Mucosa of rectum (tissue), 2 donors: Measurements from ENCODE around the gene RDH8.

ENCODE experiments used
- H3K27ac ChIP-seq, 2 donors: one replicate each; pipeline ENCODE4 v1.7.0; 2013; ENCODE audit warnings: inconsistent platforms in 2 of 2, low read depth in 2 of 2, low read length in 2 of 2
- H3K27me3 ChIP-seq, 2 donors: one replicate each; pipeline ENCODE4 v1.7.0; 2013; ENCODE audit warnings: low read length in 2 of 2; ENCODE audit not compliant: control insufficient read depth in 2 of 2, insufficient read depth in 2 of 2
- H3K36me3 ChIP-seq, 2 donors: one replicate each; pipeline ENCODE4 v1.7.0; 2013; ENCODE audit warnings: low read length in 2 of 2; ENCODE audit not compliant: control insufficient read depth in 2 of 2, insufficient read depth in 2 of 2
- H3K4me1 ChIP-seq, 2 donors: one replicate each; pipeline ENCODE4 v1.7.0; 2013; ENCODE audit warnings: low read length in 2 of 2, mild to moderate bottlenecking in 1 of 2; ENCODE audit not compliant: control insufficient read depth in 2 of 2, insufficient read depth in 2 of 2
- H3K4me3 ChIP-seq, 2 donors: one replicate each; pipeline ENCODE4 v1.7.0; 2013; ENCODE audit warnings: low read length in 2 of 2
- H3K9ac ChIP-seq, 2 donors: one replicate each; pipeline ENCODE4 v1.7.0; 2013; ENCODE audit warnings: low read length in 2 of 2, low read depth in 1 of 2, mild to moderate bottlenecking in 1 of 2
- H3K9me3 ChIP-seq, 2 donors: one replicate each; pipeline ENCODE4 v1.7.0; 2013; ENCODE audit warnings: low read length in 2 of 2; ENCODE audit not compliant: control insufficient read depth in 2 of 2
- donor health status: healthy.
- donor health status: Normal muscosa, but diverticular disease.

RDH8 gene

DNA sequence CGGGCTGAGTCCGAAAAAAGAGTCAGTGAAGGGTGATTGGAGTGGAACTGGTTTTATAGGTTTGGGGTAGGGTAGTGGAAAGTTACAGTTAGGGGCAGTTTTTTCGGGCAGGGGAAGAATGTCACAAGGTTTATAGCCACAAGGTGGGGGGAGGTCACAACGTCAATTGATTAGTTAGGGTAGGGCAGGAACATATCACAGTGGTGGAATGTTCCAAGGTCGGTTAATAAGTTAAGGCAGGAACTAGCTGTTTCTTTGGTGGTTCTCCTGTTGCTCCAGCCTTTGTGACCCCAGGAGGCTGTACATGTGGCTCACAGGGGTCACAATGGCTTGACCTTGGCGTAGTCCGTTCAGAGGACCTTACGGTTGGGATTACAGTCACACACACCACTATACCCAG is 20.3 kb downstream of the RDH8 start:
- H3K27ac ChIP-seq, result no peak overlapping the region
- H3K9ac ChIP-seq, result no peak overlapping the region
- H3K4me3 ChIP-seq, result no peak overlapping the region
- peaks cover 2 to 4% of the 10 kb centered on the region in 2 donors for H3K4me1 ChIP-seq
- no peaks in the 10 kb centered on the region for H3K9me3 ChIP-seq
- no peaks in the 10 kb centered on the region for H3K36me3 ChIP-seq
- peaks cover 9 to 10% of the 10 kb centered on the region in 2 donors for H3K27me3 ChIP-seq

DNA sequence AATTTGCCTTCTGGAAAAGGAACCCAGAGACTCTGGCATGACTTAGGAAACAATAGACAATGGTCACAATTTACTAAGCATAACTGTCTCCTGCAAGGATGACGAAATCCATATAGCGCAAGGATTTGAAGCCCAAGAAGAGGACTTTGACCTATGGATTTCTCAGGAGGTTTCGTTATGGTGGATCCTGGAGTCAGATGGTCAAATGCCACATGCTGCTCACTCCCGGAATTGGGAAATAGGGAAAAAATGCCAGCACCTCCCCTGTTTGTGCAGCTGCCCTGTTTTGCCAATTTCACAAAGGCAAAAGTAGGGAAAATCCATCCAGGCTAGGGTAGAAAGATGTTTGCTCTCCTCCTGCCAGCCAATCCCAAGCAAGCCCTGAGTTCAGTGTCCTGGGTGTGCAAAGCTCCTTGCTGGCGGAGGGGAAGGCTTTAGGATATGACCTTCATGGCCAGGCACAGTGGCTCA is 23.4 kb downstream of the RDH8 start:
- no peak overlapping the region for H3K9ac ChIP-seq
- H3K27me3 ChIP-seq, result peaks cover 9 to 10% of the 10 kb centered on the region in 2 donors
- H3K36me3 ChIP-seq, result no peaks in the 10 kb centered on the region
- H3K9me3 ChIP-seq, result no peaks in the 10 kb centered on the region
- H3K27ac ChIP-seq, result no peak overlapping the region
- H3K4me3 ChIP-seq, result no peak overlapping the region
- H3K4me1 ChIP-seq, result peaks cover 2 to 4% of the 10 kb centered on the region in 2 donors

GRCh38 chr19:10037367-10037766 is 24.1 kb downstream of the RDH8 start:
- Histone ChIP-seq H3K27ac (no peak overlapping the region), H3K4me3 (no peak overlapping the region), H3K9me3 (peaks cover 0 to 3% of the 10 kb centered on the region in 2 donors), H3K36me3 (no peaks in the 10 kb centered on the region), H3K27me3 (peaks cover 6 to 7% of the 10 kb centered on the region in 2 donors), H3K4me1 (peaks cover 2 to 4% of the 10 kb centered on the region in 2 donors), H3K9ac (no peak overlapping the region)

GRCh38 chr19:10037809-10038208 is 24.5 kb downstream of the RDH8 start:
- Histone ChIP-seq H3K27ac (no peak overlapping the region), H3K27me3 (peaks cover 5 to 6% of the 10 kb centered on the region in 2 donors), H3K36me3 (no peaks in the 10 kb centered on the region), H3K9me3 (peaks cover 0 to 3% of the 10 kb centered on the region in 2 donors), H3K4me3 (no peak overlapping the region), H3K9ac (no peak overlapping the region), H3K4me1 (peaks cover 2 to 4% of the 10 kb centered on the region in 2 donors)

DNA sequence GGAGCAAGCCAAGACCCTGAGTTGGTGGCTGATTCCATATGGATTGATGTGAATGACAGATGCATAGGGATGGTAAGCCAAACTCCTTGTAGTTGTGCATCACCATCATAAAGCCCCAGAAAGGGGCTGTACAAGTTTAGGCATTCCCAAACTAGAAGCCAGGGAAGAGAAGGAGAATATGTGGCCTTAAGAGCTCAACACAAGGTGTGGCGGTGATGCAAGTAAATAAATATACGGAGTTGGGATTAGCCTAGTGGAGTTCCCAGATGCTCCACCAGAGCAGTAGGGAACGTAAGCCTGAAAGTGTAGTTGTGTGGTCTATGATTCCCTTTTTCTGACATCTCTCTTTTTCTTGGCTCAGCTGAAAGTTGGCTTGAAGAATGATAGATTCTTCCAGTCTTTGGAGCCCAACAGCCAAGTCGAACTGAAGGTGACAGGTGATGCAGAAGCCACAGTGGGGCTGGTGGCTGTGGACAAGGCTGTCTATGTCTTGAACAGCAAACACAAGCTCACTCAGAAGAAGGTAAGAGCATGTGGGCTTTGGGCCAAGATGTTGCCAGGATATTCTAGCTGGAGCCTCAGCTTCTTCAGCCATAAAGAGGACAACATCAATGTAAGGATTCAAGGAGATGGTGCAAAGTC is 30.1 kb downstream of the RDH8 start:
- Histone ChIP-seq H3K36me3 (no peaks in the 10 kb centered on the region), H3K9ac (no peak overlapping the region), H3K4me1 (no peaks in the 10 kb centered on the region), H3K4me3 (no peak overlapping the region), H3K27ac (no peak overlapping the region), H3K27me3 (no peaks in the 10 kb centered on the region), H3K9me3 (peaks cover 0 to 7% of the 10 kb centered on the region in 2 donors)

DNA sequence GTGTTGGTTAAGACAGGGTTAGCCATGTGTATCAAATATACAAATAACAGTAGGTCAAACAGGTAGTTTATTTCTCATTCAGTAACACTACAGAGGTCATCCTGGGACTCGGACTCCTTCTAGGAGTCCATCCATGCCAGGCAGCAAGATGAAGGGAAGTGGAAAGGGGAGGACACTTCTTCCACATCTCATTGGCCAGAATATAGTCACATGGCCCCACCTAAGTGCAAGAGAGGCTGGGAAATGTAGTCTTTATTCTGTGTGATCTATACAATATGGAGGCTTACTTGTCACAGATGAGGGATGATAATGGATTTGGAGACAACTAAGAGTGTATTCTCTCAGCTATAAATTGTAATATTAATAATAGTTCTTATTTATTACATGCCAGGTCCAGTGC is 31.1 kb downstream of the RDH8 start:
- no peak overlapping the region for H3K4me3 ChIP-seq
- H3K9ac ChIP-seq, result no peak overlapping the region
- no peak overlapping the region for H3K27ac ChIP-seq
- H3K9me3 ChIP-seq, result peaks cover 0 to 7% of the 10 kb centered on the region in 2 donors
- H3K27me3 ChIP-seq, result no peaks in the 10 kb centered on the region
- no peaks in the 10 kb centered on the region for H3K4me1 ChIP-seq
- no peaks in the 10 kb centered on the region for H3K36me3 ChIP-seq

DNA sequence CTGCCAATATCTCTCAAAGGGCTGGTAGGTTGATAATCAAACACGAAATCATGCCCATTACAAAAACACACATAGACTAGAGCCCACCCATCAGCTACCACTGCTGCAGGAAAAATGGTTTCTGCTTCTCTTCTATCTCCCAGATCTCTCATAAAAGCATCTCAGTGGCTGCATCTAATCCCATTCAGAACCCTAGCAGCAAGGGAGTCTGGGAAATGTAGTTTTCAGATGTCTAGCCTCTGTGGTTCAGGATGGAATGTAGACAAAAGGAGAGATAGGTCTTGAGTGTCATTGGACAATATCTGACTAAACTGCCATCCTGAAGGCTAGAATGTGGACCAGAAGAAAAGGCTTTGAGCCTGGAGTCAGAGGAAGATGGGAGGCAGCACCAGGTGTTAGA is 32.1 kb downstream of the RDH8 start:
- no peak overlapping the region for H3K27ac ChIP-seq
- H3K4me1 ChIP-seq, result no peaks in the 10 kb centered on the region
- H3K27me3 ChIP-seq, result no peaks in the 10 kb centered on the region
- H3K4me3 ChIP-seq, result no peak overlapping the region
- H3K9me3 ChIP-seq, result peaks cover 0 to 7% of the 10 kb centered on the region in 2 donors
- no peak overlapping the region for H3K9ac ChIP-seq
- no peaks in the 10 kb centered on the region for H3K36me3 ChIP-seq

DNA sequence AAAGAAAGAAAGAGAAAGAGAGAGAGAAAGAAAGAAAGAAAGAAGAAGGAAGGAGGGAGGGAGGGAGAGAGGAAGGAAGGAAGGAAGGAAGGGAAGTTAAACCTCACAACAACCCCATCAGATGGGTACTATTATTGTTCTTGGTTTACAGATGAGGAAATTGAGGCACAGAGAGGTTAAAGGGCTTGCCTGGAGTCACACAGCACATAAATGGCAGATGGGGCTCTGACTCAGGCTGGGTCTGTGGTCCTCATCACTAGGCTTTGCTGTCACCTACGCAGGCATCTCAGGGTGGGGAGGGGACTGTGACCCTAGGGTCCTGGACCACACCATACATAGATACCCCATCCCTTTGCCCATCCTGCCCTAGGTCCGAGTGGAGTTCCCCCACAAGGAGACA is 36.3 kb downstream of the RDH8 start:
- peaks cover 0 to 2% of the 10 kb centered on the region in 2 donors for H3K27me3 ChIP-seq
- H3K4me3 ChIP-seq, result no peak overlapping the region
- H3K36me3 ChIP-seq, result no peaks in the 10 kb centered on the region
- H3K4me1 ChIP-seq, result no peaks in the 10 kb centered on the region
- no peaks in the 10 kb centered on the region for H3K9me3 ChIP-seq
- H3K9ac ChIP-seq, result no peak overlapping the region
- no peak overlapping the region for H3K27ac ChIP-seq

DNA sequence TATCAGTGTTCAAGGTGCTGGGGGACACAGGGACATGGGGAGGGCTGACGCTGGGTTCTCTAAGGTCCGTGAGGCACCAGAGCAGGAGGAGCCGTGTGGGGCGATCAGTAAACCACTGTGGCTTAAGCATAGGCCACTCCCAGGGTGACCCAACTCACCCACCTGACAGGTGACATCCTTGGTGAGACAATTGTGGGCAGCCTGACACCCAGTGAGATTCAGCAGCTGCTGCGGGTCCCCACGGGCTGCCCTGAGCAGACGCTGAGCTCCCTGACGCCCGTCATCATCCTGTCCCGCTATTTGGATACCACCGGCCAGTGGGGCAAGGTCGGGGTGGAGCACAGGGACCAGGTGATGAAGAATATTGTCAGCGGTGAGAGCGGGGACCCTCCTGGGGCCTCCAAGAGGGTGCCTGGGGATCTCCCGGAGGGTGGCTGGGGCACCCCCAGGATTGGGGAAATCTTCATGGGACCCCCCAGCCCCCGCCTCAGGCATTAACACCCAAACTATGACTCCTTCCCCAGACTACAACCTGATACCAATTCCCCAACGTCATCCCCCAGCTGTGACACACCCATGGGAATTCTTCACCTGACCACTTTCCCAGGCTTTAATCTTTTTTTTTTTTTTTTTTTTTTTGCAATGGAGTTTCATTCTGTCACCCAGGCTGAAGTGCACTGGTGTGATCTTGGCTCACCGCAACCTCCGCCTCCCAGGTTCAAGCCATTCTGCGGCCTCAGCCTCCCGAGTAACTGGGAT is 39.5 kb downstream of the RDH8 start:
- Histone ChIP-seq H3K36me3 (no peaks in the 10 kb centered on the region), H3K9me3 (no peaks in the 10 kb centered on the region), H3K27ac (no peak overlapping the region), H3K4me1 (no peaks in the 10 kb centered on the region), H3K9ac (no peak overlapping the region), H3K27me3 (peaks cover 0 to 2% of the 10 kb centered on the region in 2 donors), H3K4me3 (no peak overlapping the region)

GRCh38 chr19:10061717-10062310 is 48.5 kb downstream of the RDH8 start:
- H3K4me1 ChIP-seq, result no peaks in the 10 kb centered on the region
- H3K9ac ChIP-seq, result no peak overlapping the region
- H3K36me3 ChIP-seq, result no peaks in the 10 kb centered on the region
- no peak overlapping the region for H3K27ac ChIP-seq
- no peaks in the 10 kb centered on the region for H3K9me3 ChIP-seq
- no peaks in the 10 kb centered on the region for H3K27me3 ChIP-seq
- no peak overlapping the region for H3K4me3 ChIP-seq
